OCI-LY7 (cell line): Measurements from ENCODE around the gene ALDH1L1.

Experiments
- CTCF ChIP-seq: fragments of 200-600 bp; sonication (generic); conservative IDR thresholded peaks from 2 replicates; pipeline ENCODE4 v1.5.1; 2014; ENCODE audit warnings: mild to moderate bottlenecking, antibody characterized with exemption, low read length, moderate library complexity, mixed read lengths
- EZH2phosphoT487 ChIP-seq: fragments of 200-600 bp; sonication (generic); IDR thresholded peaks from 2 replicates; pipeline ENCODE4 v1.6.1; 2018; ENCODE audit warnings: low read depth, borderline replicate concordance, mild to moderate bottlenecking, mixed run types, antibody characterized with exemption, low read length, moderate library complexity, mixed read lengths

DNA sequence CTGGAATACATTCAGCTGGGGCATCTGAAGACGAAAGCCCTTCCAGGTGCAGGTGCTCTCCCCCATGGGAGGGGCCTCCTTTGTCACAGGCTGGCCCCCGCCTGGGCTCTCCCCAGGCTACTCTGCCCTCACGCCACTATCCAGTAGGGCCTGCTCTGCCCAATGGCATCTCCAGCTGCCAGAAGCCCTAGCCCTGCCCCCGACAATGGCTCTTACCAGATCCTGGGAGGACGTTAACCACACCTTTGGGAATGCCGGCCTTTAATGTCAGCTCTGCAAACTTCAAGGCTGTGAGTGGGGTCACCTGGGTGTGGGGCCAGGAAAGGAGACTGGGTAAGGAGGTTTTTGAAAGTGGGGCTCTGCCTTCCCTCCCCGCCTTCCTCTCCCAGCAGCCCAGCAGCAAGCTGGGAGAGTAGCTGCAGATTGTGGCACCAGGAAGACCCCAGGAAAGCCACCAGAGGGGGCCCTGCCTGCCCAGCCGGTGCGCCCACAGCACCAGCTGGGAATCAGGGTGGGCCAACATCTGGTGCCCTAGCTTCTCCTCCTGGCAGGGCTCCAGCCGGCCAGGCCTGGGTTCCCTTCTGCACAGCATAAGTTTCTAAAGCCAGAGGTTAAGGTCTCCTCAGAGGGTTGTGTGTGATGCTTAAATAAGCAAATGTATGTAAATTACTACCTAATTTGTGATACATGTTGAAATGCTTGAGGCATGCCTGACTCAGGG lies 56.1 kb downstream of the ALDH1L1 start:
- no peak for TF ChIP-seq CTCF
- no peak for TF ChIP-seq EZH2phosphoT487
